Measurements from ENCODE around the gene DNAJC7. TPM values are rescaled to one million over a fixed set of nuclear protein-coding genes. Genes with fewer than 3 reads are reported as not detected.
A peak's percentile ranks its signal among the peaks of the same experiment; 100 is the strongest.

Gene DNAJC7
- 100 to 1,000 TPM; 112 to 116 TPM for total RNA-seq
- polyA plus RNA-seq (2013, experiment 1 of 2) = 90.7 TPM
- 88.3 TPM for polyA plus RNA-seq (2013, experiment 2 of 2)
- long read RNA-seq, experiment 1, transcript DNAJC7-203 (14 exons, 2,022 nt) = major isoform, 8 of 45 reads
- long read RNA-seq, experiment 1, partial matches to known transcripts = 24 of 45 reads
- long read RNA-seq, experiment 1, other reads (novel, unspliced or antisense) = 13 of 45 reads
- long read RNA-seq, experiment 2, transcript DNAJC7-203 (14 exons, 2,022 nt) = major isoform, 68 of 110 reads
- long read RNA-seq, experiment 2, transcript DNAJC7-202 (14 exons, 1,774 nt) = minor isoform, 7 of 110 reads
- long read RNA-seq, experiment 2, partial matches to known transcripts = 10 of 110 reads
- long read RNA-seq, experiment 2, other reads (novel, unspliced or antisense) = 24 of 110 reads
- long read RNA-seq, experiment 3, transcript DNAJC7-202 (14 exons, 1,774 nt) = minor isoform, 12 of 202 reads
- long read RNA-seq, experiment 3, transcript DNAJC7-203 (14 exons, 2,022 nt) = major isoform, 84 of 202 reads
- long read RNA-seq, experiment 3, partial matches to known transcripts = 56 of 202 reads
- long read RNA-seq, experiment 3, other reads (novel, unspliced or antisense) = 46 of 202 reads
- long read RNA-seq, experiment 4, partial matches to known transcripts = 7 of 33 reads
- long read RNA-seq, experiment 4, other reads (novel, unspliced or antisense) = 19 of 33 reads

- TF ChIP-seq, protein P1, sequence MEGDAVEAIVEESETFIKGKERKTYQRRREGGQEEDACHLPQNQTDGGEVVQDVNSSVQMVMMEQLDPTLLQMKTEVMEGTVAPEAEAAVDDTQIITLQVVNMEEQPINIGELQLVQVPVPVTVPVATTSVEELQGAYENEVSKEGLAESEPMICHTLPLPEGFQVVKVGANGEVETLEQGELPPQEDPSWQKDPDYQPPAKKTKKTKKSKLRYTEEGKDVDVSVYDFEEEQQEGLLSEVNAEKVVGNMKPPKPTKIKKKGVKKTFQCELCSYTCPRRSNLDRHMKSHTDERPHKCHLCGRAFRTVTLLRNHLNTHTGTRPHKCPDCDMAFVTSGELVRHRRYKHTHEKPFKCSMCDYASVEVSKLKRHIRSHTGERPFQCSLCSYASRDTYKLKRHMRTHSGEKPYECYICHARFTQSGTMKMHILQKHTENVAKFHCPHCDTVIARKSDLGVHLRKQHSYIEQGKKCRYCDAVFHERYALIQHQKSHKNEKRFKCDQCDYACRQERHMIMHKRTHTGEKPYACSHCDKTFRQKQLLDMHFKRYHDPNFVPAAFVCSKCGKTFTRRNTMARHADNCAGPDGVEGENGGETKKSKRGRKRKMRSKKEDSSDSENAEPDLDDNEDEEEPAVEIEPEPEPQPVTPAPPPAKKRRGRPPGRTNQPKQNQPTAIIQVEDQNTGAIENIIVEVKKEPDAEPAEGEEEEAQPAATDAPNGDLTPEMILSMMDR (conservative IDR thresholded peaks at IDR 0.05) = no peak
- H3K27me3 Mint-ChIP-seq (ENCODE audit: insufficient read depth) = no peaks in the 10 kb centered on the region
- H3K4me3 ChIP-seq (ENCODE audit: low read length) = peak within 1 kb of the TSS; percentile 99
- H3K9me3 ChIP-seq (ENCODE audit: control insufficient read depth, low read length) = no peaks in the 10 kb centered on the region
- peak within 1 kb of the TSS; percentile 92 for H3K27ac ChIP-seq (ENCODE audit: low read depth, low read length)
- peak within 1 kb of the TSS; percentile 99 for H3K27ac Mint-ChIP-seq
- H3K36me3 Mint-ChIP-seq (ENCODE audit: low read depth) = peaks cover 15% of the 10 kb centered on the region
- peaks cover 17% of the 10 kb centered on the region for H3K36me3 ChIP-seq (ENCODE audit: control insufficient read depth, insufficient read depth, low read length)
- H3K27me3 ChIP-seq (ENCODE audit: control insufficient read depth, insufficient read depth, low read length, poor library complexity, severe bottlenecking) = no peaks in the 10 kb centered on the region
- WGBS, 2 experiments (ENCODE audit: insufficient coverage in 1 of 2, insufficient read length in 1 of 2) = 0% methylated on average over 4 to 70 of the region's 70 CpGs
- peak within 1 kb of the TSS; percentile 96 for H3K9ac ChIP-seq (ENCODE audit: extremely low read depth, low read length, poor library complexity, severe bottlenecking)
- H3K9me3 Mint-ChIP-seq = no peaks in the 10 kb centered on the region
- DNase-seq = peak; percentile 98
- H3K4me1 ChIP-seq (ENCODE audit: control insufficient read depth, insufficient read depth, low read length) = peaks cover 7% of the 10 kb centered on the region
- peaks cover 33% of the 10 kb centered on the region for H3K4me1 Mint-ChIP-seq
- H3K4me3 Mint-ChIP-seq = peak within 1 kb of the TSS; percentile 90
Measured at GRCh38 chr17:42016941-42017865, at the start of gene DNAJC7. DNAJC7 (minus strand) TSS chr17:42017439; CDS start chr17:42017416, 23 bp downstream.

DNA sequence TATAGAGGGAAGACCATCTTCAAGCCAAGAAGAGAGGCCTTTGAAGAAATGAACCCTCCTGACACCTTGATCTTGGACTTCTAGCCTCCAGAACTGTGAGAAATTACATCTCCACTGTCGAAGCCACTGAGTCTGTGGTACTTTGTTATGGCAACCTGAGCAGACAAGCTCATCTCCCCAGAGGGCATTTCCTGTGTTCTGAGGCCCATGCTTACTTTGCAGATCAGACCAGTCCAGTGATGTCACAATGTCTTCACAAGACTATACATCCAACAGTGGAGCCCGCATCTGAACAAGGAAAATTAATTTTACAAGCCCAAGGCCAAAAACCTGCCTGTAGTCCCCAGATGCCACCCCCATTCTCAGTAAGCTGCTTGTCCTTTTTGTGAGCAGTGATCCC, 48.0 kb upstream of the DNAJC7 start:
- no peak overlapping the region for H3K4me3 Mint-ChIP-seq
- TF ChIP-seq, protein P1 (conservative IDR thresholded peaks at IDR 0.05) = no peak
- Histone ChIP-seq H3K9me3 (ENCODE audit: control insufficient read depth, low read length) (no peaks in the 10 kb centered on the region), H3K36me3 (ENCODE audit: control insufficient read depth, insufficient read depth, low read length) (no peaks in the 10 kb centered on the region), H3K9ac (ENCODE audit: extremely low read depth, low read length, poor library complexity, severe bottlenecking) (no peak overlapping the region), H3K4me3 (ENCODE audit: low read length) (no peak overlapping the region), H3K4me1 (ENCODE audit: control insufficient read depth, insufficient read depth, low read length) (peaks cover 3% of the 10 kb centered on the region), H3K27me3 (ENCODE audit: control insufficient read depth, insufficient read depth, low read length, poor library complexity, severe bottlenecking) (no peaks in the 10 kb centered on the region), H3K27ac (ENCODE audit: low read depth, low read length) (no peak overlapping the region)
- no peaks in the 10 kb centered on the region for H3K36me3 Mint-ChIP-seq (ENCODE audit: low read depth)
- peaks cover 18% of the 10 kb centered on the region for H3K4me1 Mint-ChIP-seq
- H3K9me3 Mint-ChIP-seq = no peaks in the 10 kb centered on the region
- peak overlapping the region; percentile 44 for H3K27ac Mint-ChIP-seq
- WGBS, 2 experiments (ENCODE audit: insufficient coverage in 1 of 2, insufficient read length in 1 of 2) = 75 to 95% methylated on average over 2 of the region's 2 CpGs
- DNase-seq = no peak
- peaks cover 5% of the 10 kb centered on the region for H3K27me3 Mint-ChIP-seq (ENCODE audit: insufficient read depth)

- Mint-ChIP-seq H3K36me3 (ENCODE audit: low read depth) (no peaks in the 10 kb centered on the region), H3K4me1 (peaks cover 17% of the 10 kb centered on the region), H3K4me3 (no peak overlapping the region), H3K27me3 (ENCODE audit: insufficient read depth) (peaks cover 5% of the 10 kb centered on the region), H3K9me3 (no peaks in the 10 kb centered on the region), H3K27ac (no peak overlapping the region)
- Histone ChIP-seq H3K27ac (ENCODE audit: low read depth, low read length) (no peak overlapping the region), H3K4me3 (ENCODE audit: low read length) (no peak overlapping the region), H3K4me1 (ENCODE audit: control insufficient read depth, insufficient read depth, low read length) (peaks cover 3% of the 10 kb centered on the region), H3K36me3 (ENCODE audit: control insufficient read depth, insufficient read depth, low read length) (no peaks in the 10 kb centered on the region), H3K27me3 (ENCODE audit: control insufficient read depth, insufficient read depth, low read length, poor library complexity, severe bottlenecking) (no peaks in the 10 kb centered on the region), H3K9ac (ENCODE audit: extremely low read depth, low read length, poor library complexity, severe bottlenecking) (no peak overlapping the region), H3K9me3 (ENCODE audit: control insufficient read depth, low read length) (no peaks in the 10 kb centered on the region)
- no peak for DNase-seq
- WGBS, 2 experiments (ENCODE audit: insufficient coverage in 1 of 2, insufficient read length in 1 of 2) = 81 to 93% methylated on average over 7 to 14 of the region's 14 CpGs
- TF ChIP-seq, protein P1 (conservative IDR thresholded peaks at IDR 0.05) = no peak
Measured at GRCh38 chr17:42062681-42063080, 45.4 kb upstream of the DNAJC7 start.

Measured in endodermal cell (in vitro differentiated cells).